HG03066 (cell line): ENCODE data around the gene SYTL5.
"Not testable (repeated sequence)": the region's sequence is repeated elsewhere in the genome, so short reads cannot be mapped to it uniquely, and the experiment has no call there.

Source experiments
- ATAC-seq: cut with Tn5 transposase; IDR thresholded peaks from one replicate; pipeline ENCODE4 v1.9.1; 2021; ENCODE audit warnings: low read depth; ENCODE audit not compliant: unreplicated experiment

SYTL5 gene

DNA sequence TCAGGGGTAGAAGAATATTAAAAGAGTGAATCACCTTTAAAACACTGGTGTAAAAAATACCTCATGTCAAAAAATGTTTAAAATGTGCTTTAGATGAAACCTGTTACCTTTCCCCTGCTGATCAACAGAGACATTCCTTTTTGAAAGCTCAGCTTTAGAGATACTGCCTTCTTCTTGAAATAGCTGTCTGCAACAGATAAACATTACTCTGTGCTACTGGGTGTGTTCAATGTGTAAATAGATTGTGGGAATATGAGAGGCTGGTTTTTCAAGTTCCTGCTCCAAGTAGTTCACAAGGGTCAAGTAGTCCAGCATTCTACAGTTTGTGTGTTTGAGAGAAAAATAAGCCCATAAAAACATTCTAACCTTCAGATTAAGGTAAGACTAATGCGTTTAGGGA lies at the start of gene SYTL5:
SYTL5 (plus strand) TSS at position 263 of the 400 bp plus-strand sequence. CDS start 27,337 bp downstream, outside the sequence.
- ATAC-seq = no peak

DNA sequence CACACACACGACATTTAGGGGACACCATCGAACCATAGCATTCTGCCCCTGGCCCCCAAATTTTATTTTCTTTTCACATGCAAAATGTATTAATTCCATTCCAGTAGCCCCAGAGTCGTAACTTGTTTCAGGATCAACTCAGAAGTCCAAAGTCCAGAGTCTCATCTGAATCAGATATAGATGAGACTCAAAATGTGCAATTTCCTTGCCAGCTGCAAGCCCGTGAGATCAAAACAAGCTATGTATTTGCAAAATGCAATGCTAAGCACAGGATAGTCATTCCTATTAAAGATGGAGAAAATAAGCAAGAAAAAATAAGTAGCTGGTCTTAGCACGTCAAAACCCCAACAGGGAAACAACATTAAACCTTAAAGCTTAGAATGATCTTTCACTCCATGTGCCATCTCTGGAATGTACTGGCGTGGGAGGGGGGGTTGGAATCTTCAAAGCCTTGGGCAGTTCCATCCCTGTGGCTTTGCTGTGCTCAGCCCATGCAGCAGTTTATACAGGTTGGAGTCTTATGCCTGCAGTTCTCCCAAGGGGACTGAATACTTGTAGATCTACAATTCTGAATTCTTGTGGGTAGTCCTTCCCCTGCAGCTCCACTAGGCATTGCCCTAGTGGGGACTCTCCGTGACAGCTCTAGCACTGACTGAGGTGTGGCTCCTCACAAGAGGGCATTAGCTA lies 47.7 kb upstream of the SYTL5 start:
- ATAC-seq = no peak

GRCh38 chrX:37959212-37960021 lies 46.9 kb upstream of the SYTL5 start:
- no peak for ATAC-seq

DNA sequence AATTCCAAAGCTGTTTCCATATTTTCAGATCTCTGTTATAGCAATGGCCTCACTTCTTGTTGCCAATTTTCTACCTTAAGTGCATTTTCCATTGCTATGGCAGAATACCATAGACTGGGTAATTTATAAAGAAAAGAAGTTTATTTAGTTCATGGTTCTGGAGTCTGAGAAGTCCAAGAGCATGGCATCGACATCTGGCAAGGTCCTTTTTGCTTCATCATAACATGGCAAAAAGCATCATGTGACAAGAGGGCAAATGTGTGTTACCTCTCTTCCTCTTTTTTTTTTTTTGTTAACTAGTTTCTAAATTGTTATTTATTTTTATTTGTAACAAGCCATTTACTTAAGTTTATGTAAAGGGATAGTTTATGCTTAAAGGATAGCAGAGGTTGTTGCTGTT lies 45.2 kb upstream of the SYTL5 start:
- no peak for ATAC-seq

DNA sequence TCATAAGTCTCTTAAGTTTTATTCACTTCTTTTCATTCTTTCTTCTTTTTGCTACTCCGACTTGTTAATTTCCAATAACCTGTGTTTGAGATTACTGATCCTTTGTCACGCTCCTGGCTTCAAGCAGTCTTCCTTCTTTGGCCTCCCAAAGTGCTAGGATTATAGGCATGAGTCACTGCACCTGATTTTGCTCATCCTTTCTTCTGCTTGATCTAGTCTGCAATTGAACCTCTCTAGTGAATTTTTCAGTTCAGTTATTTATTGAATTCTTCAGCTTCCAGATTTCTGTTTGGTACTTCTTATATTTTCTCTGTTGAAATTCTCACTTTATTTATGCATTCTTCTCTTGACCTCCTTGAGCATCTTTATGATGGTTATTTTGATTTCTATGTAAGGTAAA lies 38.6 kb upstream of the SYTL5 start:
- no peak for ATAC-seq

DNA sequence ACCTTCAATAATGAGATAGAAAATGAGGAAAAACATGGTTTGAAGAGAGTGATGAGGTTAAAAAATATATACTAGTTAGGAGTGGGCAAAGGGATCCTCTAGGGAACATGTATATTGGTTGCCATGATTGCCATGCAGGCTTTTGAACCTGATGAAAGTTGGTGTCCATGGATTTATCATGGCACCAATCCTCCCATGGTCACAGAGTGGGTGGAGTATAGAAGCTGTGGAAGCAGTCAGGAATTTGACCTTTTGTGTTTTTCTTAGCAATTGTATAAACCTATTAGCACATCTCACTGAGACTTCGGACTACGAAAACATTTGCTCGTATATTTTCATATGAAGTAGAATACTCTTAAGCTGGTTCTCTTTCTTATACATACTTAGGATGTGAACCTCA lies 30.9 kb upstream of the SYTL5 start:
- no peak for ATAC-seq

DNA sequence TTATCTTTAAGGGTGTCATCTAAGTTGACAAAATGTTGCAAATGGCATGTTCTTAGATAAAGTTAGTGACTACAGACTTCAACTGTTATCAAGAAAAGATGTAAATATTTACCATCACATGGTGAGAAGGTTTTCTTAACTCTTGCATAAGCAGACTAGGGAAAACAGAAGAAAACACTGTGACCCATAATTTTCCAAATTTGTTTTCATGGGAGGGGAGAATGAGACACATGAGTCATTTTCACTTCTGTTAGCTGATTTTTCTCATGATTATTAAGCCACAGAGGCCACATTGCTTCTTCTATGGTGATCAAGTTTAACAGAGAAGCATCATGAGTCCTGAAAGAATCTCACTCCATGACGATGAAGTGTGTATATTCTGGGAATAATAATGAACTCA lies 30.2 kb upstream of the SYTL5 start:
- ATAC-seq = no peak

DNA sequence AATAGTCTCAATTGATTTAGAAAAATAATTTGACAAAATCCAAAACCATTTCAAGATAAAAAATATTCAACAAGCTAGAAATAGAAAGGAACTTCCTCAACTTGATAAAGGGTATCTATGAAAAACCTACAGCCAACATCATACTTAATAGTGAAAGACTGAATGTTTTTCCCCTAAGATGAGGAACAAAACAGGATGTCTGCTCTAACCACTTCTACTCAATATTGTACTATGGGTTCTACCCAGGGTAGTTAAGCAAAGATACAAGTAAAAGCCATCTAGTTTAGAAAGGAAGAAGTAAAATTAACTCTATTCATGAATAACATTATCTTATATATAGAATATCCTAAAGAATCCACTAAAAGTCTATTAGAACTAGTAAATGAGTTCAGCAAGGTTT lies 21.5 kb upstream of the SYTL5 start:
- ATAC-seq = no peak

GRCh38 chrX:37986893-37987292 lies 19.5 kb upstream of the SYTL5 start:
- no peak for ATAC-seq

DNA sequence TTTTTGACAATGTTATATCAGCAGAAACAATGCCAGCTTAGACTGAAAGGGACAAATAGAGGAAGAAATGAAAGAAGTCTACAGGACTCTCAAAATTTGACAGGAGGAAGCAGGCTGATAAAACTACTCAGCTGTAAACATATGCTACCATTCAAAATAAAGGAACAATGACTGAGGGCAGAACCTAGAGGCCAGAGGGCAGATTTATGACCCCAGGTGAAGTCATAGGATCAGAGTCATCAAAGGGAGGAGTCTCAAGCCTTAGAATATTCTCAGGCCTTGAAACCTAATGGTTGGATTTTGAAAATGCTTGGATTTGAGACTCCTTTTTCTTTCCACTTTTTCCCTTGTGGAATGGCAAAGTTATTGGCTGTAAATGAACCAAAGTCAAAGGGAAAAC lies 17.0 kb upstream of the SYTL5 start:
- ATAC-seq = no peak

DNA sequence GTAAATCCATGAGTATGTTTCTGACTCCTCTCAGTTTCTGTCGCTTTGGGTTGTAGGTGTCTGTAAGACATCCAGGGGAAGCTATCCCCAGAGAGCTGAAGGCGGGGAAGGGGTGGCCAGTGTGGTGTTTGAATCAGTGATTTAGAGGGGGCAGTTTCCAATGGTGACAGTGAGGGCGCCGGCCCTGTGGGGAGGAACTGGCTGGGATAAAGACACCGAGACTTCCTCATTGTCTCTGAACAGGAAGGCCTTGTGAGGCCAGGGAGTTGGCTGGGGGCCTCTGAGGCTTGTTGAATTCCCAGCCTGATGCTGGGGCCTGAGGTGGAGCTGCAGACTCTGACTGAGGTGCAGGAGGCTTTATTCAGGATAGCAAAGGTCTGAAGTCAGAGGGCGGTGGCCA lies 15.1 kb upstream of the SYTL5 start:
- not testable (repeated sequence) for ATAC-seq

- ATAC-seq = no peak
These were observed 13.2 kb upstream of the SYTL5 start for GRCh38 chrX:37993176-37993575.

DNA sequence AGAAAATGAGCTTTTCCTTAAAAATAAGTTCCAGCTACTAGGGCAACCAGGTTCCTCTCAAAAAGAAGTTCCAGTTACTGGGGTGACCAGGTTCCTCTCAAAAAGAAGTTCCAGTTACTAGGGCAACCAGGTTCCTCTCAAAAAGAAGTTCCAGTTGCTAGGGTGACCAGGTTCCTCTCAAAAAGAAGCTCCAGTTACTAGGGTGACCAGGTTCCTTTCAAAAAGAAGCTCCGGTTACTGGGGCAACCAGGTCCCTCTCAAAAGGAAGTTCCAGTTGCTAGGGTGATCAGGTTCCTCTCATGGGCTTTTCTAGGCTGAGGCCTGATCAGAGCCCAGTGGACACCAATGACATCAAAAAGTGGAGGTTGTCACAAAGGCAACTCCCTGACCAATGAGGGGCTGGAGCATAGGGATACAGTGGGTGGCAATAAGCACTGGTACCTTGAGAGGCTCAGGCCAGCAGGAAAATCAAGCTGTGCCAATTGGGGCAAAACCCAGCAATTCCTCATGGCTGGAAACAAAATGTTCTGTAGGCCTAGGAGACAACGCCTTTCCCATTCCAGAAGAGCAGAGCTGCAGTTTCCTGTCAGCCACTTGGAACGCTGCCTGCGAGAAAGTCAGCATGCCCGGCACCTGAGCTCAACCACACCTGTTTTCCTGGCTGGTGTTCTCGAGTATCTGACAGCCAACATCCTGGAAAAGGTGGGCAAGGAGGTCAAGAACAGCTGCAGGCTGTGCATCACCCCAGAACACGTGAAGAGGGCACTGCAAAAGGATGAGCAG lies 12.3 kb upstream of the SYTL5 start:
- no peak for ATAC-seq

GRCh38 chrX:37995428-37995827 lies 10.9 kb upstream of the SYTL5 start:
- no peak for ATAC-seq

DNA sequence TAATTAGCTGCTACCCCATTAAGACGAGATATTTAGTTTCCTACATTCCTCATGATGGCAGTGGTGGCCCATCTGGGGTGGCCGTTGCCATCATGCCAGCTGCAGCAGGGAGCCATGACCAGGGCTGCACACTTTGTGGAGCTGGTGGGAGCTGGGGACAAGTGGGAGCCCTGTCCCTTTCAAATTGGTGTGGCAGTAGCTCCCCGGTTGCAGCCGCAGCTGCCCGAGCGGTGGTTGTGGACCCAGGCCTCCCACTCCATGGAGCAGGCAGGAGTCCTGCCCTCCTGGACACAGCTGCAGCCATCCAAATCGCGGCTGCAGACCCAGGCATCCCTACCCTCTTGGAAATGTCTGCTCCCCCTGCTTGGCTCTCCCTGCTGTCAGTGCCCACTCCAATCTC lies 9.3 kb upstream of the SYTL5 start:
- ATAC-seq = no peak

DNA sequence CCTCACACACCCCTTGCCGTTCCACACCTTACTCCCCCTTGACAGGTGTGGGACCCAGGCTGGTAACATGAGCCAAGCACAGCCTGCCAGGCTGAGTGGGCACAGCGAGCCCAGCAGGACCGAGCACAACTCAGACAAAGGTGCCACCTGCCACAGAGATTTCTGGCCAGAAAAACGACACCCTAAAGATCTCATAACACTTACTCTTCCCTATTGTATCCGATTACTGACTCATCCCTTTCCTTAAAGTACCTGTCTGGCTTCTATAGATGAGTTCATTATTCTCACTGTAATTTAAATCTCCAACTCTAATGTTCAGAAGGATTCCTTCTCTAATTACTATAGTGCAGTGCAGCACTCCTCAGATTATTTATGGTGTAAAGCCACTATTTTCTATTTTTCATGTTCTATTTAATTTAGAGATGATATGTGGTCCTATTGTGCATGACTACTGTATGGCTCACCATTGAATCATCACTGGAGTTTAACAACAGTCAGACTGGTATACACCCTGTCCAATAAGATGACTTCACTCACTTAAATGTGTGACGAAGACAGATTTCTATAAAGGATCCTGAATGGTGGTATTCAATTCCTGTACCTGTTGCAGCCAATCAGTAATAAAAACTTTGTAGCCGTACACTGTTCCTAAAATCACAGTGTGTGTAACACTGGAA lies 7.6 kb upstream of the SYTL5 start:
- no peak for ATAC-seq

GRCh38 chrX:38000706-38001105 lies 5.6 kb upstream of the SYTL5 start:
- no peak for ATAC-seq

GRCh38 chrX:38004046-38004445 lies 2.3 kb upstream of the SYTL5 start:
- no peak for ATAC-seq

GRCh38 chrX:38006778-38007177 lies 425 bp downstream of the SYTL5 start:
- ATAC-seq = no peak

GRCh38 chrX:38008658-38009057 lies 2.3 kb downstream of the SYTL5 start:
- ATAC-seq = no peak

DNA sequence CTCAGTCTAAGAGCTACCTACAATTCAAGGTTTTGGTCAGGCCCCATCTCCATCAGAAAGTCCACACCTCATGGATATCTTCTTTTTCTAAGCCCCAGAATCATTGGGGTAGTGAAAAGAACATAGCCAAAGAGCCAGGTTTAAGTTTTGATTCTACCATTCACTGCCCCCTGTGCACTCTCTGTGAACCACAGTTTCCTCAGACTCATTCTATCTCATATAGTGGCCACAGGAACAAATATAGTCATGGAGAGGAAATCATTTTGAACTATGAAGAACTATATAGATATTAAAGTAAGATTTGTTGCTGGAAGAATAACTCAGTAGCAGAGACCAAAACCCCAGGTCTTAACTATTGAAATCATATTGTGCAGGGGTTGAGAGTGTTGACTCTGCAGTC lies 3.3 kb downstream of the SYTL5 start:
- no peak for ATAC-seq
